AML-193 (cell line): Measurements from ENCODE around the gene LSM11.

Experiments used
- DNase-seq, 2 experiments: peaks; one replicate each; lab custom pipeline; 2025; lab: John Stamatoyannopoulos, UW

Gene LSM11

DNA sequence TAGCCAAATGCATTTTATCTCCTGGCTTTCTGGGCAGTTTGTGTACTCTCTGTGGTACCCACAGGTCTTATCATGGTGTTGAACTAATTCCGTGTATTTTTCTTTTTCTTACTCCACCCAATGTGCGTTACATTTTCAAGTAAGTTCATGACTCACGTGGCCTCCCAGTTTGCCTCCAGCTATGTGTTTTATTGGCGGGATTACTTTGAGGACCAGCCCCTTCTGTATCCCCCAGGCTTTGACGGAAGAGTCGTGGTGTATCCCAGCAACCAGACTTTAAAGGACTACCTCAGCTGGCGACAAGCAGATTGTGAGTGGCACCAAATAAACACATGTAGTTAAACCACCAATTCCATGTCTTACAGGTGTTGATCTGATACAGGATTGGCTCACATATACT is 9.1 kb upstream of the LSM11 start:
- no peak for DNase-seq

DNA sequence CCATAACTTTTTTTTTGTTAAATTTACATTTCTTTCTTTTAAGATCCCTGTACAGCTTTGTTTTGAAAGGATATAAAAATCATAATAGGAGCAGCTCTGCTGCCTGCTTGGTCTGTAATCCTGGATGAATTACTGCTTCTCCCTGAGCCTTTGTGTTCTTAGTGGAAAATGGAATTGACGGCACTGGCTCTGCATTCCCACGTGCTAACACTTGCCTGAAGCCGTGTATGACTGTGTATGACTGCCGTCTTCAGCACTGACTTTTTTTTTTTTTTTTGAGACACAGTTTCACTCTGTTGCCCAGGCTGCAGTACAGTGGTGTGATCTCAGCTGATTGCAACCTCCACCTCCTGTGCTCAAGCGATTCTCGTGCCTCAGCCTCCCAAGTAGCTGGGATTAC is 7.5 kb upstream of the LSM11 start:
- no peak for DNase-seq

DNA sequence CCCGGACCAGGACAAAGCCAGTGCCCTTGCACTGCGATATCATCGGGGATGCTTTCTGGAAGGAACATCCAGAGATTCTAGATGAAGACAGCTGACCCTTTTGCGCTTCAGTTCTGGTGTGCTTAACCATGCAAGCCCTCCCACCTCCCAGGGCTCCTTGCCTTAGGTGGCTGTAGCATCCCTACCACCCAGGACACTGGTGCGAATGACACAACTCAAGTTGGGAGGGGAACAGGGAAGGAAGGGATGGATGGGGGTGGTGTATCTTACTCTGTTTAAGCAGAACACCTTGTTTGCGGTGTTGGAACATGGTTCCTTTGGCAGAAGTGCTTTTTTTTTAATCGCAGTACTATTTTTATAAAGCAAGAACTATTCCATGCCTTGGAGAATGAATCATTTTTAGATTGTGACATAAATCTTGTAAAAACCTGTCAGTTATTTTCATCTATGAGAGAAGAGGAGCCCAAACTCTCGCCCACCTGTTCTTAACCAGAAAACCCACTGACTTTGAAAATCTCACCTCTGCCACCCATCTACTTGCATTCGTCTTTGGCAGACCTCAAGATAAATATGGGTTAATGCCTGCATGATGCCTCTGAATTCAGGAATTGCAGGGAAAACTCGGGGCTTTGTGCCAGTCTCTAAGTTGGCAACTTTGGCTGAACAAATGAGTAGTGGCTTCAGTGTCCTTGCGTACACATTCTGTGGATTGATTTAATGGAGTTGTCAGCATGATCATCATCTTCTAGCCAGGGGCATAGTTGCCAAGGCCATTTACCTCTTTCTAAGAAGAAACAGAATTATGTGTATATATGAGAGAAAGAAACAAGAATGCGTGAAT is 3.9 kb upstream of the LSM11 start:
- DNase-seq: no peak

- peak; percentile 44 to 47 for DNase-seq
These were observed 3.3 kb upstream of the LSM11 start for GRCh38 chr5:157740229-157740610.

GRCh38 chr5:157741131-157741530 is 2.4 kb upstream of the LSM11 start:
- DNase-seq: no peak

GRCh38 chr5:157744051-157745011 is 819 bp downstream of the LSM11 start:
- DNase-seq: peak in 1 of 2 experiments; percentile 8

DNA sequence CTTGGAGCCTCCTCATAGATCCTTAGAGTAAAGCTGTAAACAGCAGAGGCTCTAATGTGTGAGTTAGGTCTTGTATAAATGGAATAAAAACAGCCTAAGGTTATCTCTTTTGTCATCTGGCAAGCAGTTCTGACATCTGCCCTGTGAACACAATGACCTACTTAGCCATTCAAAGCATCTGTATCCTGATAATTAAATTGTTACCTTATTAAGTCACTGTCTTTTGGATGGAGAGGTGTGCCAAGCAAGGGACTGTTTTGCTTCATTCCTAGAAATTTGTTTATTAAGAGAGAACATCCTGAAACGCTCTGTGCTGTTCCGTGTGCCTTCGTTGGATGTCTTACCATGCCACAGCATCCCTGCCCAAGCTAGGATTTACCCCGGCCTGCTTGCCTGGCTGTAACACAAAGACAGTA is 1.5 kb downstream of the LSM11 start:
- no peak for DNase-seq

GRCh38 chr5:157747173-157747740 is 3.7 kb downstream of the LSM11 start:
- DNase-seq: no peak

- DNase-seq: no peak
These were observed 4.5 kb downstream of the LSM11 start for GRCh38 chr5:157747766-157748700.

DNA sequence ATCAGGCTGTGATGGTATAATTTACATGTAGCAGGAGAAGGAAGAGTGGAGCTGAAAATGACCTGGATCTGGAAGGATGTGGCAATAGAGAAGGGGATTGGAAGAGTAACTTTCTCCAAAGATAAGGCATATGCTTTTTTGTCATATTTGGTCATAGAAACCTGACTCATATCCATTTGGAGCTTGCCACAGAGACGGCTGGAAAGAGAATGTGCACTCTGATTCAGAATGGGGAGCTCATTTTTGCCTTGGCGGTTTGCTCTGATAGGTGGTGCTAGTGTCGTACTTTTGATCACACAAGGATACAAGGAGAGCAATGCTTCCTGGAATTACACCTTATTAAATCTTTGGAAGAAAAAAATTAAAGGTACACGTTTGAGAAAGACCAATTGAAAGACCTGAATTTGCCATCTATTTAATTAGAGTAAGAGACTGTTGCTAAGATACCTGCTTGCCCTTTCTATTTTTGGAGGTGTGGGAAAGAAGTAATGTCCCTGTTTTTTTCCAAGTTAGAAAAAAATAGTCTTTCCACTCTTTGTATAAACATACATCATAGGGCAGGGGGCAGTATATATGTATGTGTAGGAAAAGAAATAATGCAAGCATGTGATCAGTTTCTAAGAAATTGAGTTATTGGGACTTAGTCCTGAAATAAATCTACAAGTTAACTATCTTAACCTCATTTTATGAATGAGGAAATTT is 5.4 kb downstream of the LSM11 start:
- no peak for DNase-seq

- DNase-seq: no peak
These were observed 5.9 kb downstream of the LSM11 start for GRCh38 chr5:157749462-157749799.

DNA sequence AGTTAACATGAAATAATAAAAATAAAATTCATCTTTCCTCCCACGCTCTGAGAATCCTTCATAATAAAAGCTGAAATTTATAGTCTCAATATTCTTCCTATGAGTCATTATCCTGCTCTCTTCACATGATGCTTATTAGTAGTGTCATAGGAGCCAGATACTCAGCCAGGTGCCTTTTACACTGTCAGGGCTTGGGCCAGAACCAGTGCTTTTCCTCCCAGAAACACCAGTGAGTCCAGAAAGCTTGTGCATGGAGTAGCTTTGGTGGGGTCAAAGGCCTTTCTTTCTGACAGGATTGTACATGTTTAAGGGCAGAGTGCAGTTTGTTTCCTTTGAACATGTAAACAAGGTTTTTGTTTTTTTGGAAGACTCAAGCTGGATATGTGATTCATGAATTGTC is 6.8 kb downstream of the LSM11 start:
- DNase-seq: no peak

- no peak for DNase-seq
These were observed 12.6 kb downstream of the LSM11 start for GRCh38 chr5:157756122-157756521.

- no peak for DNase-seq
These were observed 15.2 kb downstream of the LSM11 start for GRCh38 chr5:157758706-157759105.

DNA sequence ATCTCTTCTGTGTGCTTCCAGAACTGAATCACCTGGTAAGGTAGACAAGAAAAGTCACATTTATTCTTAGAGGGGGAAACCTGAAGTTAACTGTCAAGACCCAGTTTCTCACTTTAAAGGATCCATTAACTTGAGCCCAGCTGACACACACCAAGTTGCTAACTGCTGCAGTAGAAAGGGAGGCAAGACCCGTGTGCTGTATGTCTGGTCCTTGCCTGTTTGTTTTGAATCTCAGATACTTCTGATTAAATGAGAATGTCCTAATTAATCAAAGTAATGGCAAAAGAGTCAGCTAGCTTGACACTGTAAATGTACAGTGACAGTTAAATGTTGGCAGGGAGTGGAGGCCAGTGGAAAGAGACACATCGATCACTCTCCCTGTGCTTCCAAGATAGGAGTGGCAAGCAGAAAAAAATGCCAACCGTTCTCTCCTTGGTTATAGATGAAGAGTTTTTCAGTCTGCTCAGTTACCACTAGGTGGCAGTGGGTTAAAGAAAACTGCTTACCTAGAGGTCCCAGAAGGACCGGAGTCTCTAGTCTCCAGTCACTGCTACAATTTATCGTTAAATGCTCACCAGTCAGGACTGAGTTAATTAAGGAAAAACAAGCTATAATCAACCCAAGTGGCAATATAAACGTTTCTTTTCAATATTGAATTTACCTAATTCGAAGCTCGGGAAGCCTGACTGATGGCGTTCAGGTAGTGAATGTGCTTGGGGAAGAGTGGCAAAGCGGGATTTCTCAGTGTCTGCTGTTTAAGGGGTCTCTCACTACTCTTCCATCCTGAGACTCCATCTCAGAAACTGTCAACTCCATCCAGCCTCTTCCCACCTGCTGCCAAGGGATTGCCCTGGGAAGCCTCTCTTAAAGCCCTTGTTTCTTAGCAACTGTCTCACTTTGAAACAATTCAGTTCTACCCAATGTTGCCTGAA is 18.4 kb downstream of the LSM11 start:
- DNase-seq: peak; percentile 52 to 63

DNA sequence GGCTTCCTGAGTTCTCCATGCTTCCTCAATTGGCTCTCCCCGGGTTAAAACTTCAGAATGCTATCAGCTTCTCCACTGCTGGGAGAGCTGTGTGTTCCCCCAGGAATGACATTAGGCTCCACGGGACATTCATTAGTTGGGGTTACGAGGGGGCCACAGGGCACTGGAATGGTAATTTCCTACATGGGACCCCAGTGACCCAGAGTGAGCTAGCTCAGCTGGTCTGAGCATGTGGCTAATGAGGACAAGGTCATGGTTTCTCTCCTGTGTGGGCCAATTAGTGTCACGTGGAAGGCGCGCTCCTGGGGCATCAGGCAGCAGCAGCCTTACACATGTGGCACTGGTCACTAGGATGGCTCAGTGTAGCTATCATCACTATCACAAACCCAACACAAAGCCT is 21.0 kb downstream of the LSM11 start:
- no peak for DNase-seq

- no peak for DNase-seq
These were observed 22.9 kb downstream of the LSM11 start for GRCh38 chr5:157766442-157766841.

DNA sequence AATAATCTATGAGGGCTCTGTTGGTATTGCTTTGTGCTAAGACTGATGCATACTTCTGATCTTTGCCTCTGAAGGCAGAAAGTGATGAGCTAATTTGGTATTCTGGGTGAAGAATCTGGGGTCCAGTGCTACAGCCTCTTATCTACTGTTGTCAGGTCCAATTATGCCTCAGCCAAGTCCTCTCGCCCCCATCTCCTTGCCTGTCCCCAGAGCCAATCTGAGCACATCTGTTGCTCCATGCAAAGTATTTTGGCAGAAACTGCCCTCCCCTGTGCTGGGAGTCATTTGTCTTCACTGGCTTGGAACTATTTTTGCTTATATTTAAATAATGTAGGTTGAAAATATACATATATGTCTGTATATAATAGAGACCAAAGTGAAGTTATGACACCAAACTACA is 23.4 kb downstream of the LSM11 start:
- DNase-seq: no peak

DNA sequence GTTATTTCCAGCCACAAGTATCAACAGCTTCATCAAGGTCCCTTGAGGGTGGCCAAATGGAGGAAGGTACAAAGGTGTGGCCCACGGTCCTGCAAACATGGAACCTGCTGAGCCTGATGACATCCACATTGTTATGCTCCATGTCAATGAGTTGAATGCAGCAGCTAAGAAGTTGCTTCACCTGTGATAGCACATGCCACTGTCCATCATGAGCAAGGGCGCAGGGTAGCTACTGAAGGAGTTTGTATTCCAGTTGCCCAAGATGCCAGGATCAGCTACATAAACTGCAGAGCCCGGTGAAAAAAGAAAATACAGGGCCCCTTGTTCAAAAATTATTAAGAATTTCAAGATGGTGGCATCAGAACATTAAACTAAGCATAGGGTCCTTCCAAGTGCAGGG is 24.2 kb downstream of the LSM11 start:
- DNase-seq: no peak

DNA sequence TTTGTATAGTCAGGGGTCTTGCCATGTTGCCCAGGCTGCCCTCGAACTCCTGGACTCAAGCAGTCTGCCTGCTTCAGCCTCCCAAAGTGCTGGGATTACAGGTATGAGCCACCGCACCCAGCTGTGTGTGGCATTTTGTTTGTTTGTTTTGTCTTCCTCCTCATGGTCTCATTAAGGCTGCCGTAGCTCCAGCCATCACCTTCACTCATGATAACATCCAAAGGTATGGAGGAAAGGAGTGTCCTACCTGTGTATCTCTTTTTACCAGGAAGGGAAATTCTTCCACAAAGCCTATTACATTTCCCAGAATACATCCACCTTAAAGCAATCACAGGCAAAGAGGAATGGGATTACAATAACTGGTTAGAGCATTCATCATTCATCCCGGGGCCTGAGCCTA is 27.2 kb downstream of the LSM11 start:
- DNase-seq: no peak
